ENCODE data around the gene TAF4. TPM values are rescaled to one million over a fixed set of nuclear protein-coding genes. Genes with fewer than 3 reads are reported as not detected.

Gene TAF4
- polyA plus RNA-seq, 1 donor from 2014 or later = 10.2 TPM

GRCh38 chr20:61990484-61990883 lies 75.2 kb downstream of the TAF4 start:
- Histone ChIP-seq H3K9ac (ENCODE audit: low read length) (no peak overlapping the region), H3F3A (ENCODE audit: insufficient read depth, low read length, poor library complexity, severe bottlenecking) (no peaks in the 10 kb centered on the region)

GRCh38 chr20:61989741-61990140 lies 75.9 kb downstream of the TAF4 start:
- no peak overlapping the region for H2AFZ ChIP-seq (ENCODE audit: low read depth, low read length)
- no peaks in the 10 kb centered on the region for H3K9me2 ChIP-seq (ENCODE audit: insufficient read depth, low read length)
- H3K27me3 ChIP-seq (ENCODE audit: insufficient read depth, low read depth, low read length) = no peaks in the 10 kb centered on the region
- H3K9ac ChIP-seq (ENCODE audit: low read length) = no peak overlapping the region
- H3F3A ChIP-seq (ENCODE audit: insufficient read depth, low read length, poor library complexity, severe bottlenecking) = no peaks in the 10 kb centered on the region
- no peak overlapping the region for H3K4me3 ChIP-seq (ENCODE audit: low read length)
- no peak overlapping the region for H3K27ac ChIP-seq (ENCODE audit: low read length)
- H3K79me2 ChIP-seq (replicated peaks; ENCODE audit: insufficient read depth, low read length) = no peaks in the 10 kb centered on the region
- peaks cover 20% of the 10 kb centered on the region for H3K36me3 ChIP-seq (ENCODE audit: insufficient read depth, low read length)
- H3K4me2 ChIP-seq (ENCODE audit: low read length) = no peak overlapping the region
- H4K20me1 ChIP-seq (ENCODE audit: insufficient read depth) = no peaks in the 10 kb centered on the region
- no peaks in the 10 kb centered on the region for H3K9me3 ChIP-seq (ENCODE audit: low read length)
- no peak for TF ChIP-seq RAD21 (conservative IDR thresholded peaks at IDR 0.05)
- no peak for TF ChIP-seq POLR2AphosphoS5 (IDR thresholded peaks at IDR 0.05)
- no peak for TF ChIP-seq TAF1 (IDR thresholded peaks at IDR 0.05; ENCODE audit: low read depth)
- TF ChIP-seq SMC3 (conservative IDR thresholded peaks at IDR 0.05; ENCODE audit: poor library complexity) = no peak
- no peak for TF ChIP-seq EP300 (conservative IDR thresholded peaks at IDR 0.05; ENCODE audit: poor library complexity, severe bottlenecking)
- no peak for TF ChIP-seq CTCF (IDR thresholded peaks at IDR 0.05; ENCODE audit: poor library complexity, severe bottlenecking)
- TF ChIP-seq MXI1 (conservative IDR thresholded peaks at IDR 0.05; ENCODE audit: poor library complexity, severe bottlenecking) = no peak
- no peak for TF ChIP-seq REST (IDR thresholded peaks at IDR 0.05; ENCODE audit: borderline replicate concordance)

More at GRCh38 chr20:61990484-61990883, 75.2 kb downstream of the TAF4 start:
- no peak overlapping the region for H3K4me2 ChIP-seq (ENCODE audit: low read length)
- H2AFZ ChIP-seq (ENCODE audit: low read depth, low read length) = no peak overlapping the region
- no peaks in the 10 kb centered on the region for H4K20me1 ChIP-seq (ENCODE audit: insufficient read depth)
- no peak overlapping the region for H3K4me3 ChIP-seq (ENCODE audit: low read length)
- no peak overlapping the region for H3K27ac ChIP-seq (ENCODE audit: low read length)
- no peaks in the 10 kb centered on the region for H3K9me2 ChIP-seq (ENCODE audit: insufficient read depth, low read length)
- H3K36me3 ChIP-seq (ENCODE audit: insufficient read depth, low read length) = peaks cover 21% of the 10 kb centered on the region
- H3K9me3 ChIP-seq (ENCODE audit: low read length) = no peaks in the 10 kb centered on the region
- no peaks in the 10 kb centered on the region for H3K27me3 ChIP-seq (ENCODE audit: insufficient read depth, low read depth, low read length)
- H3K79me2 ChIP-seq (replicated peaks; ENCODE audit: insufficient read depth, low read length) = no peaks in the 10 kb centered on the region
- TF ChIP-seq REST (IDR thresholded peaks at IDR 0.05; ENCODE audit: borderline replicate concordance) (no peak), EP300 (conservative IDR thresholded peaks at IDR 0.05; ENCODE audit: poor library complexity, severe bottlenecking) (no peak), TAF1 (IDR thresholded peaks at IDR 0.05; ENCODE audit: low read depth) (no peak), CTCF (IDR thresholded peaks at IDR 0.05; ENCODE audit: poor library complexity, severe bottlenecking) (no peak), SMC3 (conservative IDR thresholded peaks at IDR 0.05; ENCODE audit: poor library complexity) (no peak), POLR2AphosphoS5 (IDR thresholded peaks at IDR 0.05) (no peak)
